Measurements from ENCODE around the gene CCDC160. TPM values are rescaled to one million over a fixed set of nuclear protein-coding genes. Genes with fewer than 3 reads are reported as not detected.
"Not testable (repeated sequence)": the region's sequence is repeated elsewhere in the genome, so short reads cannot be mapped to it uniquely, and the experiment has no call there.

The CCDC160 gene
- total RNA-seq, 4 donors from 2014 or later: 2.1 TPM; not detected in 3

DNA sequence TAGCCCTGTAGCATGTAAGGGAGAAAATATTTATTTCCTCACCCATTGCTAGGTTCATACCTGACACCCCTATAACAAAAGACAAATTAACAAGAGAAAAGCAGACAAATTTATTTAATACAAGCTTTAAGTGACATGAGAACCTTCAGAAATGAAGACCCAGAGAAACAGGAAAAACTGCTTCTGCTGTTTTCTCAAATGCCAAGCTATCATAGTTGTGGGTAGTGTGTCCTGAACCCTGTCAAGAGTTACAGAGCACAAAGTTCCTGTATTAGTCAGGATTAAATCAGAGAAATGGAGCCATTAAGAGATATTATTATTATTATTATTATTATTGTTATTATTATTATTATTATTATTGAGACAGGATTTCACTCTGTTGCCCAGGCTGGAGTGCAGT is 17.5 kb downstream of the CCDC160 start:
- Histone ChIP-seq H3K9me3 (no peaks in the 10 kb centered on the region), H3K4me3 (no peak overlapping the region), H3K27me3 (no peaks in the 10 kb centered on the region), H3K27ac (no peak overlapping the region), H3K36me3 (no peaks in the 10 kb centered on the region), H3K4me1 (no peaks in the 10 kb centered on the region)
- no peak for DNase-seq
- TF ChIP-seq, protein P1, sequence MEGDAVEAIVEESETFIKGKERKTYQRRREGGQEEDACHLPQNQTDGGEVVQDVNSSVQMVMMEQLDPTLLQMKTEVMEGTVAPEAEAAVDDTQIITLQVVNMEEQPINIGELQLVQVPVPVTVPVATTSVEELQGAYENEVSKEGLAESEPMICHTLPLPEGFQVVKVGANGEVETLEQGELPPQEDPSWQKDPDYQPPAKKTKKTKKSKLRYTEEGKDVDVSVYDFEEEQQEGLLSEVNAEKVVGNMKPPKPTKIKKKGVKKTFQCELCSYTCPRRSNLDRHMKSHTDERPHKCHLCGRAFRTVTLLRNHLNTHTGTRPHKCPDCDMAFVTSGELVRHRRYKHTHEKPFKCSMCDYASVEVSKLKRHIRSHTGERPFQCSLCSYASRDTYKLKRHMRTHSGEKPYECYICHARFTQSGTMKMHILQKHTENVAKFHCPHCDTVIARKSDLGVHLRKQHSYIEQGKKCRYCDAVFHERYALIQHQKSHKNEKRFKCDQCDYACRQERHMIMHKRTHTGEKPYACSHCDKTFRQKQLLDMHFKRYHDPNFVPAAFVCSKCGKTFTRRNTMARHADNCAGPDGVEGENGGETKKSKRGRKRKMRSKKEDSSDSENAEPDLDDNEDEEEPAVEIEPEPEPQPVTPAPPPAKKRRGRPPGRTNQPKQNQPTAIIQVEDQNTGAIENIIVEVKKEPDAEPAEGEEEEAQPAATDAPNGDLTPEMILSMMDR (IDR thresholded peaks at IDR 0.05): no peak
- no peak for TF ChIP-seq POLR2A (IDR thresholded peaks at IDR 0.05)
- intact Hi-C loops (cut with DNase I; ENCODE audit: low total_unique reads): no loop called here

DNA sequence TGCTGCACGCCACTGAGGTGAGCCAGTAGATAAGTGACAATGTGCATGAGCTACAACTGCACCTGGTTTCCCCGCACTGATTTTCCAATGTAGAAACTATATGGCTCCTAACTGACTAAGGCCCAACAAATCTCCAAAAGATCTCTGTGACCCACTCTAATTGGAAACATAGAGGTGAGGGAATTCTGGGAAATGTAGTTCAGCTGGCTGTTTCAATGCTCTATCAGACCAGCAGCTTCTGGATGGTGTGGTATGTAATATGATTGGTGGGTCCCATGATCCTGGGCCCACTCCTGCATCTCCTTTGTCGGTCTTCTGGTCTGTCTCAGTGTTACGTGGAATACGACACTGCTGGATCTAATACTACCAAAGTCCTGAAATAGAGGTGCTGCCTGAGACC is 18.6 kb downstream of the CCDC160 start:
- H3K4me1 ChIP-seq: no peaks in the 10 kb centered on the region
- H3K9me3 ChIP-seq: no peaks in the 10 kb centered on the region
- no peak for TF ChIP-seq POLR2A (IDR thresholded peaks at IDR 0.05)
- TF ChIP-seq, protein P1 (IDR thresholded peaks at IDR 0.05): no peak
- intact Hi-C loops (cut with DNase I; ENCODE audit: low total_unique reads): no loop called here
- no peaks in the 10 kb centered on the region for H3K27me3 ChIP-seq
- H3K4me3 ChIP-seq: no peak overlapping the region
- H3K27ac ChIP-seq: no peak overlapping the region
- no peak for DNase-seq
- H3K36me3 ChIP-seq: no peaks in the 10 kb centered on the region

DNA sequence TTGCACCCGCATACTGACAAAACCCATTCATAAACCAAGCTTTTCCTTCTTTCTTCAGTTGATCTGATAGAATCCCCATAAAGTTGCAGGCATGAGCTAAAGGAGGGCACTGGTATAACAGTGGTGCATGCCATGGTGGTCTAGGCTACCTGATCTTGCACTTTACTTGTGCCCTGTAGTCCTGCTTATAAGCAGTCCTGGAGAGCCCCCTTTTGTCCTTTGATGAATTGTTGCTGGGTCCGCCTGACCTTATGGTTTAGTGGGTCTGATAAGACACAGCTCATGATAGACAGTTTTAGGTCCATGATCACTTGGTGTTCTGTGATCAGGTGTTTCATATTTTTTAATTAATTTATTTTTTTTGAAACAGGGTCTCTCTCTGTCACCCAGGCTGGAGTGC is 19.7 kb downstream of the CCDC160 start:
- Histone ChIP-seq H3K9me3 (no peaks in the 10 kb centered on the region), H3K36me3 (no peaks in the 10 kb centered on the region), H3K4me1 (no peaks in the 10 kb centered on the region), H3K27ac (no peak overlapping the region), H3K4me3 (no peak overlapping the region), H3K27me3 (no peaks in the 10 kb centered on the region)
- no peak for TF ChIP-seq POLR2A (IDR thresholded peaks at IDR 0.05)
- TF ChIP-seq, protein P1 (IDR thresholded peaks at IDR 0.05): no peak
- intact Hi-C loops (cut with DNase I; ENCODE audit: low total_unique reads): no loop called here
- DNase-seq: no peak

DNA sequence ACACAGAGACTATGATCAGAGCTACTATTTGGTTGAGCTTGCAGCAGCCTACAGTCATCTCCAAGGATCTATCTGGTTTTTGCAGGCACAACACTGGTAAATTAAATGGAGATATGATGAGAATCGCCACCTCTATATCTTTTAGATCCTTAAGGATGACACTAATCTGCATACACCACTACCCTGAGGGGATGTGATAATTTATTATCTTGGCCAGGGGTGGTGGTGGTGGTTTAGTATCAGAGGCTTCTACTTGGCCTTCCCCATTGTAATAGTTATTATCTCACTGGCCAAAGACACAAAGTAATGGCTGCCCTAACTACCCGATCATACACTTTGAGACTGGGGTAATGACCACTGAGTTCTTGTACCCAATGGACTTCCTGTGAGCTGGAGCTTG is 21.2 kb downstream of the CCDC160 start:
- no peak for DNase-seq
- TF ChIP-seq, protein P1 (IDR thresholded peaks at IDR 0.05): no peak
- TF ChIP-seq POLR2A (IDR thresholded peaks at IDR 0.05): no peak
- Histone ChIP-seq H3K9me3 (no peaks in the 10 kb centered on the region), H3K27me3 (no peaks in the 10 kb centered on the region), H3K27ac (no peak overlapping the region), H3K4me3 (no peak overlapping the region), H3K4me1 (no peaks in the 10 kb centered on the region), H3K36me3 (no peaks in the 10 kb centered on the region)
- intact Hi-C loops (cut with DNase I; ENCODE audit: low total_unique reads): no loop called here

DNA sequence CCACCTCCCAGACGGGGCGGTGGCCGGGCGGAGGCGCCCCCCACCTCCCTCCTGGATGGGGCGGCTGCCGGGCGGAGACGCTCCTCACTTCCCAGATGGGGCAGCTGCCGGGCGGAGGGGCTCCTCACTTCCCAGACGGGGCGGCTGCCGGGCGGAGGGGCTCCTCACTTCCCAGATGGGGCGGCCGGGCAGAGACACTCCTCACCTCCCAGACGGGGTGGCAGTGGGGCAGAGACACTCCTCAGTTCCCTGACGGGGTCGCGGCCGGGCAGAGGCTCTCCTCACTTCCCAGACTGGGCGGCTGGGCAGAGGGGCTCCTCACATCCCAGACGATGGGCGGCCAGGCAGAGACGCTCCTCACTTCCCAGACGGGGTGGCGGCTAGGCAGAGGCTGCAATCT is 49.0 kb downstream of the CCDC160 start:
- H3K27ac ChIP-seq; DNase-seq; H3K4me3 ChIP-seq; H3K9me3 ChIP-seq; H3K36me3 ChIP-seq; intact Hi-C loops (cut with DNase I; ENCODE audit: low total_unique reads); H3K4me1 ChIP-seq; H3K27me3 ChIP-seq: not testable (repeated sequence)

DNA sequence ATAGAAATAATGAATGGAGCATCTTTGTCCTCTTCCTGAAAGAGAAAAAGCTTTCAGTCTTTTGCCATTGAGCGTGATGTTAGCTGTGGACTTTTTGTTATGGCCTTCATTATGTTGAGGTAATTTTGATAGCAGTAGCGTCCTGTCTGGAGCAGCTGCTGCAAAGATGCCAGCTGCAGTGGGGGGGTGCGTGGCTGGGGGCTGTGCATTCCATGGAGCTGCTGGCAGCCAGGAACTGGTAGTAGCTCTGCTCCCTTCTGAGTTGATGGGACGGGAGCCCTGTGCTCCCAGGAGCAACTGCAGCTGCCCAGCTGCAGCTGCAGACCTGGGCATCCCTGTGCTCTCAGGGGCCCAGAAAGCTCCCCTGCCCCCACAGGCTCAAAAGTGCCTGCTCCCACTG is 50.4 kb downstream of the CCDC160 start:
- no peak overlapping the region for H3K27ac ChIP-seq
- H3K4me1 ChIP-seq: no peaks in the 10 kb centered on the region
- H3K4me3 ChIP-seq: no peak overlapping the region
- no peaks in the 10 kb centered on the region for H3K9me3 ChIP-seq
- no peak for DNase-seq
- H3K36me3 ChIP-seq: no peaks in the 10 kb centered on the region
- TF ChIP-seq POLR2A (IDR thresholded peaks at IDR 0.05): no peak
- H3K27me3 ChIP-seq: no peaks in the 10 kb centered on the region
- intact Hi-C loops (cut with DNase I; ENCODE audit: low total_unique reads): no loop called here

All from uterus (tissue), 4 donors.